Umbilical cord (tissue), 2 donors: ENCODE results near the gene SLC19A1. TPM values are rescaled to one million over a fixed set of nuclear protein-coding genes. Genes with fewer than 3 reads are reported as not detected.

Experiments
- DNase-seq: peaks from one replicate; pipeline ENCODE4 v3.0.0-alpha.2; 2015; ENCODE audit warnings: low spot score
- total RNA-seq: library from RNA; depleted of rRNA; stranded (reverse); fragments of >200 nt; gene quantifications from one replicate; pipeline ENCODE4 v1.2.3, GENCODE V29; 2014; ENCODE audit warnings: low replicate concordance; ENCODE audit not compliant: insufficient read depth

Gene SLC19A1
- total RNA-seq, 1 donor from 2014 or later = 14.2 TPM

GRCh38 chr21:45455674-45456583 is 86.3 kb downstream of the SLC19A1 start:
- no peak for DNase-seq

GRCh38 chr21:45454926-45455673 is 87.1 kb downstream of the SLC19A1 start:
- DNase-seq = no peak

GRCh38 chr21:45454060-45454925 is 87.9 kb downstream of the SLC19A1 start:
- DNase-seq = peak; percentile 72

- DNase-seq = no peak
Observed at GRCh38 chr21:45453308-45453950, 88.8 kb downstream of the SLC19A1 start.

- DNase-seq = no peak
Observed at GRCh38 chr21:45452696-45453307, 89.4 kb downstream of the SLC19A1 start.

GRCh38 chr21:45451771-45452182 is 90.5 kb downstream of the SLC19A1 start:
- DNase-seq = no peak

GRCh38 chr21:45451091-45451740 is 91.0 kb downstream of the SLC19A1 start:
- DNase-seq = no peak

GRCh38 chr21:45450423-45451090 is 91.7 kb downstream of the SLC19A1 start:
- peak; percentile 66 for DNase-seq

GRCh38 chr21:45449658-45450422 is 92.4 kb downstream of the SLC19A1 start:
- no peak for DNase-seq

- DNase-seq = peak; percentile 65
Observed at GRCh38 chr21:45448810-45449657, 93.2 kb downstream of the SLC19A1 start.

- DNase-seq = no peak
Observed at GRCh38 chr21:45448283-45448809, 93.9 kb downstream of the SLC19A1 start.

Other genes with a start within 250 kb of the SLC19A1 start
- 266 TPM for gene COL18A1, start 137.3 kb downstream of the SLC19A1 start, total RNA-seq
- gene PCBP3, start 101.3 kb upstream of the SLC19A1 start, total RNA-seq = 4.8 TPM